DND-41 (cell line): ENCODE measurements around the gene GLCE.

ENCODE experiments used
- ATAC-seq: fragments of 200-7000 bp; cut with Tn5 transposase; 3 replicates; pipeline ENCODE4 v1.9.1; 2021; ENCODE audit warnings: low read depth; ENCODE audit not compliant: insufficient read depth
- DNase-seq: peaks from one replicate; pipeline ENCODE4 v3.0.0-alpha.2; 2020
- H2AFZ ChIP-seq: 2 replicates; pipeline ENCODE4 v1.6.0; 2012; ENCODE audit warnings: low read depth, low read length
- H3K27ac ChIP-seq: 2 replicates; pipeline ENCODE4 v1.5.1; 2012; ENCODE audit warnings: low read length, inconsistent platforms
- H3K27me3 ChIP-seq: fragments of 200-600 bp; sonication (generic); 2 replicates; pipeline ENCODE4 v1.6.0; 2012; ENCODE audit warnings: low read length, mild to moderate bottlenecking, inconsistent platforms; ENCODE audit not compliant: insufficient read depth, poor library complexity
- H3K36me3 ChIP-seq: 2 replicates; pipeline ENCODE4 v1.5.1; 2012; ENCODE audit warnings: low read length, inconsistent platforms; ENCODE audit not compliant: insufficient read depth
- H3K4me1 ChIP-seq: 2 replicates; pipeline ENCODE4 v1.5.1; 2012; ENCODE audit warnings: mild to moderate bottlenecking, low read length; ENCODE audit not compliant: insufficient read depth
- H3K4me2 ChIP-seq: 2 replicates; pipeline ENCODE4 v1.6.0; 2012; ENCODE audit warnings: mild to moderate bottlenecking, moderate library complexity, low read length, inconsistent platforms; ENCODE audit not compliant: insufficient read depth
- H3K4me3 ChIP-seq, 2 experiments: fragments of 200-600 bp in 1 of 2; shearing (Covaris generic) in 1 of 2; 2 replicates each; pipeline ENCODE4 v1.5.1; 2012 to 2016; ENCODE audit warnings: inconsistent platforms in 2 of 2, low read length in 2 of 2, mild to moderate bottlenecking in 2 of 2, low read depth in 1 of 2, moderate library complexity in 1 of 2
- H3K79me2 ChIP-seq: 2 replicates; pipeline ENCODE4 v1.6.0; 2012; ENCODE audit warnings: low read length, inconsistent platforms; ENCODE audit not compliant: insufficient read depth
- H3K9ac ChIP-seq: 2 replicates; pipeline ENCODE4 v1.6.0; 2012; ENCODE audit warnings: low read depth, mild to moderate bottlenecking, inconsistent platforms, low read length, moderate library complexity
- H3K9me3 ChIP-seq: 2 replicates; pipeline ENCODE4 v1.5.1; 2012; ENCODE audit warnings: low read length, moderate library complexity, mild to moderate bottlenecking, inconsistent platforms; ENCODE audit not compliant: insufficient read depth, severe bottlenecking
- H4K20me1 ChIP-seq: 2 replicates; pipeline ENCODE4 v1.6.0; 2012; ENCODE audit warnings: low read length; ENCODE audit not compliant: insufficient read depth
- CTCF ChIP-seq: IDR thresholded peaks from 2 replicates; pipeline ENCODE4 v1.5.1; 2012; ENCODE audit warnings: borderline replicate concordance, low read length, moderate library complexity, mild to moderate bottlenecking; ENCODE audit not compliant: poor library complexity, severe bottlenecking; ENCODE audit errors: extremely low read depth
- EZH2 ChIP-seq: IDR thresholded peaks from 3 replicates; pipeline ENCODE4 v1.6.1; 2012; ENCODE audit warnings: borderline replicate concordance, low read depth, mild to moderate bottlenecking, moderate library complexity, low read length, inconsistent platforms; ENCODE audit not compliant: severe bottlenecking

The GLCE gene

GRCh38 chr15:69293741-69294615 is 133.5 kb downstream of the GLCE start:
- DNase-seq (no peak), ATAC-seq (no peak)
- Histone ChIP-seq H3K36me3 (no peaks in the 10 kb centered on the region), H3K27me3 (peaks cover under 1% of the 10 kb centered on the region), H3K9ac (no peak overlapping the region), H3K79me2 (no peaks in the 10 kb centered on the region), H2AFZ (no peak overlapping the region), H3K27ac (no peak overlapping the region), H3K4me3 (no peak overlapping the region), H4K20me1 (peaks cover 3% of the 10 kb centered on the region; the same call in 1 of the 2 replicates), H3K4me2 (no peak overlapping the region), H3K9me3 (no peaks in the 10 kb centered on the region), H3K4me1 (no peaks in the 10 kb centered on the region)
- TF ChIP-seq CTCF (no peak), EZH2 (no peak)

- Histone ChIP-seq H2AFZ (no peak overlapping the region), H3K27ac (no peak overlapping the region), H4K20me1 (peaks cover 3% of the 10 kb centered on the region; the same call in 1 of the 2 replicates), H3K79me2 (no peaks in the 10 kb centered on the region), H3K9ac (no peak overlapping the region), H3K36me3 (no peaks in the 10 kb centered on the region), H3K27me3 (no peaks in the 10 kb centered on the region), H3K4me1 (no peaks in the 10 kb centered on the region), H3K4me2 (no peak overlapping the region), H3K4me3 (no peak overlapping the region), H3K9me3 (no peaks in the 10 kb centered on the region)
- ATAC-seq, result no peak
- DNase-seq, result no peak
- TF ChIP-seq EZH2, result no peak
- TF ChIP-seq CTCF, result no peak
Observed at GRCh38 chr15:69296606-69297005, 136.2 kb downstream of the GLCE start.

DNA sequence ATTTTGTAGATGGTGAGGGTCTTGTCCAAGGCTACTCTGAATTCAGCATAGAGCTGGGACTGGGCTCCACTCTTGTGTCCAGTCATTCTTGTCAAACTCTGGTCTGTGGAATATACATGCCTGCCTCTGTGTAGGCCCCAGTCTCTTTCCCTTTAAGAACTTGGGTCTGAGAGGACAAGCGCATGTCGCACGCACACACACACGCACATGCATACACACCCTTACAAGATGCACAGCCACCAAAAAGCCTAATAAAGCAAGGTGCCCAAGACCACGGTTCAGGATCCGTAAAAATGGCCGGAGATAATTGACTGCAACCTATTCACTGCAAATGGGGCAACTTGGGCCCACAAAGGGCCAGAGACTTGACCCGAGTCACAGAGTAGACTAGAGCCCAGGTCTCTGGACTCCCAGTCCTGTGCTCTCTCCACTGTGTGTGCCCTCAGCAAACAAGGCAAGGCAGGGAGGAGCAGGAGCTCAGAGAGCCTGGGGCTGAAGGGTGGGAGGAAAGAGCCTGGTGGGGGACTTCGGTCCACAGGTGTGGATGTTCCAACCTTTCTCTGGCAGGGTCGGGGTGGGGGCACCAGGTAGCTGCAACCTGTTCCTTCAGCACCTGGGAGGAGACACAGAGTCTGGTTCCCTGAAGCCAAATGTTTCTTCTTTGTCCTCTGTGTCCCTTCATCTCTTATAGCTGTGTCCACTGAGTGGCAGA is 137.4 kb downstream of the GLCE start:
- H3K79me2 ChIP-seq, result no peaks in the 10 kb centered on the region
- no peaks in the 10 kb centered on the region for H3K9me3 ChIP-seq
- TF ChIP-seq CTCF, result no peak
- no peak for TF ChIP-seq EZH2
- H3K4me3 ChIP-seq, result no peak overlapping the region
- H2AFZ ChIP-seq, result no peak overlapping the region
- no peak overlapping the region for H3K9ac ChIP-seq
- H4K20me1 ChIP-seq, result peaks cover 3% of the 10 kb centered on the region; the same call in 1 of the 2 replicates
- DNase-seq (no peak), ATAC-seq (no peak)
- no peaks in the 10 kb centered on the region for H3K4me1 ChIP-seq
- H3K36me3 ChIP-seq, result no peaks in the 10 kb centered on the region
- H3K27ac ChIP-seq, result no peak overlapping the region
- no peak overlapping the region for H3K4me2 ChIP-seq
- H3K27me3 ChIP-seq, result no peaks in the 10 kb centered on the region
